ENCODE data around the gene CECR2. TPM values are rescaled to one million over a fixed set of nuclear protein-coding genes. Genes with fewer than 3 reads are reported as not detected.

CECR2 gene
- total and polyA plus RNA-seq, 10 of the 15 experiments (the other 5 are each of a cell fraction or from before 2014, with no cell fraction given), result 0.01 to 0.08 (median 0.01) TPM; not detected in 7

DNA sequence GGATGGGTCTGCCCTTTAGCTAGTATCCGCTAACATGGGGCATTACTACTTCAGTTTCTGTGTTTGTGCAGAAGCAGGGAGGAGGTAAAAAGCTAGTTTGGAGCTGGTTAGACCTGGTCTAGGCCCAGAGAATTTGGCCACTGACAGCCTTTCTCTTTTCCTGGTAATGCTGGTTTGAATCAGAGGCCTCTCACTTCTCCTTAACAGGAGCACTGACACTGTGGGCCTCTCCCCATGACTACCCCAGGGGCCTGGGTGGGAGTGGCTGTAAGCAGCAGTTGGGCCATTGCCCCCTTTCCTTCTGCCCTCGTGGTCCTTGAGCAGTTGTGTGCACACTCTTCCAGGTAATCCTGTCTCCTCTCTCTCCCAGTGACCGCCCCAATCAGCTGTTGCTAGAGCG is 185.6 kb downstream of the CECR2 start:
- ChIA-PET POLR2A (no interaction called here), CTCF (interaction anchor here (1.1 to 1.9 kb wide), 2 partner anchors 10 to 230 kb away, joined by 3 to 4 read pairs; no protein-coding TSS in a partner anchor), RAD21 (ENCODE audit: unreplicated experiment) (no interaction called here), SMC1A (ENCODE audit: uncharacterized antibody, unreplicated experiment) (no interaction called here)
- BruUV-seq (replicated peaks), result no TSS peak
- H3K9ac ChIP-seq (ENCODE audit: control insufficient read depth, insufficient read depth, low read length), result no peak overlapping the region
- H3K27me3 ChIP-seq (replicated peaks in 1 of 2; ENCODE audit: control insufficient read depth in 2 of 2, insufficient read depth in 2 of 2, low read length in 1 of 2), result no peaks in the 10 kb centered on the region; a peak in 1 of 4 replicates
- in situ Hi-C loops (cut with MboI), result no loop called here
- DNase-seq (ENCODE audit: low read depth, low spot score), result no peak
- H2AFZ ChIP-seq (ENCODE audit: control insufficient read depth, low read depth, low read length), result no peak overlapping the region
- H3K4me1 ChIP-seq (ENCODE audit: control insufficient read depth, insufficient read depth, low read length), result no peaks in the 10 kb centered on the region
- 82% methylated on average over 3 of the region's 4 CpGs for WGBS (ENCODE audit: insufficient coverage, insufficient replicate concordance, low lambda C conversion rate, missing lambda C conversion rate)
- no peaks in the 10 kb centered on the region for H3K79me2 ChIP-seq (ENCODE audit: control insufficient read depth, insufficient read depth, low read length)
- H4K20me1 ChIP-seq (ENCODE audit: control insufficient read depth, insufficient read depth), result no peaks in the 10 kb centered on the region
- intact Hi-C loops (cut with micrococcal nuclease; ENCODE audit: unreplicated experiment), result loop anchor here (5.0 kb wide), 4 partner anchors 172 to 522 kb away; partner anchors contain the start of gene PEX26
- TF ChIP-seq PAX5 (IDR thresholded peaks at IDR 0.05; ENCODE audit: borderline replicate concordance, low read depth, low read length) (no peak), RFX5 (IDR thresholded peaks at IDR 0.05; ENCODE audit: low read depth, low read length) (no peak), WRNIP1 (IDR thresholded peaks at IDR 0.05; ENCODE audit: borderline replicate concordance, low read depth, low read length) (no peak)
- TF ChIP-seq, protein P1, sequence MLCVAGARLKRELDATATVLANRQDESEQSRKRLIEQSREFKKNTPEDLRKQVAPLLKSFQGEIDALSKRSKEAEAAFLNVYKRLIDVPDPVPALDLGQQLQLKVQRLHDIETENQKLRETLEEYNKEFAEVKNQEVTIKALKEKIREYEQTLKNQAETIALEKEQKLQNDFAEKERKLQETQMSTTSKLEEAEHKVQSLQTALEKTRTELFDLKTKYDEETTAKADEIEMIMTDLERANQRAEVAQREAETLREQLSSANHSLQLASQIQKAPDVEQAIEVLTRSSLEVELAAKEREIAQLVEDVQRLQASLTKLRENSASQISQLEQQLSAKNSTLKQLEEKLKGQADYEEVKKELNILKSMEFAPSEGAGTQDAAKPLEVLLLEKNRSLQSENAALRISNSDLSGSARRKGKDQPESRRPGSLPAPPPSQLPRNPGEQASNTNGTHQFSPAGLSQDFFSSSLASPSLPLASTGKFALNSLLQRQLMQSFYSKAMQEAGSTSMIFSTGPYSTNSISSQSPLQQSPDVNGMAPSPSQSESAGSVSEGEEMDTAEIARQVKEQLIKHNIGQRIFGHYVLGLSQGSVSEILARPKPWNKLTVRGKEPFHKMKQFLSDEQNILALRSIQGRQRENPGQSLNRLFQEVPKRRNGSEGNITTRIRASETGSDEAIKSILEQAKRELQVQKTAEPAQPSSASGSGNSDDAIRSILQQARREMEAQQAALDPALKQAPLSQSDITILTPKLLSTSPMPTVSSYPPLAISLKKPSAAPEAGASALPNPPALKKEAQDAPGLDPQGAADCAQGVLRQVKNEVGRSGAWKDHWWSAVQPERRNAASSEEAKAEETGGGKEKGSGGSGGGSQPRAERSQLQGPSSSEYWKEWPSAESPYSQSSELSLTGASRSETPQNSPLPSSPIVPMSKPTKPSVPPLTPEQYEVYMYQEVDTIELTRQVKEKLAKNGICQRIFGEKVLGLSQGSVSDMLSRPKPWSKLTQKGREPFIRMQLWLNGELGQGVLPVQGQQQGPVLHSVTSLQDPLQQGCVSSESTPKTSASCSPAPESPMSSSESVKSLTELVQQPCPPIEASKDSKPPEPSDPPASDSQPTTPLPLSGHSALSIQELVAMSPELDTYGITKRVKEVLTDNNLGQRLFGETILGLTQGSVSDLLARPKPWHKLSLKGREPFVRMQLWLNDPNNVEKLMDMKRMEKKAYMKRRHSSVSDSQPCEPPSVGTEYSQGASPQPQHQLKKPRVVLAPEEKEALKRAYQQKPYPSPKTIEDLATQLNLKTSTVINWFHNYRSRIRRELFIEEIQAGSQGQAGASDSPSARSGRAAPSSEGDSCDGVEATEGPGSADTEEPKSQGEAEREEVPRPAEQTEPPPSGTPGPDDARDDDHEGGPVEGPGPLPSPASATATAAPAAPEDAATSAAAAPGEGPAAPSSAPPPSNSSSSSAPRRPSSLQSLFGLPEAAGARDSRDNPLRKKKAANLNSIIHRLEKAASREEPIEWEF (IDR thresholded peaks at IDR 0.05; ENCODE audit: insufficient replicate concordance, low read depth, low read length), result no peak
- no peak overlapping the region for H3K4me2 ChIP-seq (ENCODE audit: control insufficient read depth, insufficient read depth)
- H3K9me3 ChIP-seq (replicated peaks; ENCODE audit: control insufficient read depth, insufficient read depth, low read length), result no peaks in the 10 kb centered on the region
- no peaks in the 10 kb centered on the region for H3K36me3 ChIP-seq (ENCODE audit: control insufficient read depth in 2 of 2, insufficient read depth in 2 of 2, low read length in 1 of 2)
- H3K4me3 ChIP-seq, result no peak overlapping the region
- FAIRE-seq, result no peak
- no peak for ATAC-seq
- H3K27ac ChIP-seq (ENCODE audit: control insufficient read depth, insufficient read depth), result no peak overlapping the region
